ENCODE data around the gene ACE. TPM values are rescaled to one million over a fixed set of nuclear protein-coding genes. Genes with fewer than 3 reads are reported as not detected.

Gene ACE
- total RNA-seq, 3 donors from 2014 or later: 2.6 to 13.9 (median 9.1) TPM

GRCh38 chr17:63526861-63527260, 50.0 kb downstream of the ACE start:
- intact Hi-C loops (cut with DNase I; ENCODE audit: low total_unique reads): no loop called here
- peaks cover 0 to 5% of the 10 kb centered on the region in 2 donors for H3K27me3 ChIP-seq

GRCh38 chr17:63528183-63528582, 51.3 kb downstream of the ACE start:
- H3K4me3 ChIP-seq: no peak overlapping the region
- no peak for DNase-seq (ENCODE audit: low spot score in 2 of 2)
- intact Hi-C loops (cut with DNase I; ENCODE audit: low total_unique reads): no loop called here
- peaks cover 0 to 5% of the 10 kb centered on the region in 2 donors for H3K27me3 ChIP-seq
- TF ChIP-seq CTCF (IDR thresholded peaks at IDR 0.05) (no peak), POLR2A (IDR thresholded peaks at IDR 0.05) (no peak), POLR2AphosphoS5 (IDR thresholded peaks at IDR 0.05) (no peak)
- no peaks in the 10 kb centered on the region for H3K4me1 ChIP-seq
- no peaks in the 10 kb centered on the region for H3K9me3 ChIP-seq
- no peaks in the 10 kb centered on the region for H3K36me3 ChIP-seq
- H3K27ac ChIP-seq: no peak overlapping the region

More at GRCh38 chr17:63526861-63527260, 50.0 kb downstream of the ACE start:
- no peaks in the 10 kb centered on the region for H3K4me1 ChIP-seq
- H3K9me3 ChIP-seq: no peaks in the 10 kb centered on the region
- DNase-seq (ENCODE audit: low spot score in 2 of 2): no peak
- TF ChIP-seq POLR2AphosphoS5 (IDR thresholded peaks at IDR 0.05): no peak
- TF ChIP-seq POLR2A (IDR thresholded peaks at IDR 0.05): no peak
- TF ChIP-seq CTCF (IDR thresholded peaks at IDR 0.05): no peak
- H3K36me3 ChIP-seq: no peaks in the 10 kb centered on the region
- H3K27ac ChIP-seq: no peak overlapping the region
- no peak overlapping the region for H3K4me3 ChIP-seq

GRCh38 chr17:63529711-63530556, 53.1 kb downstream of the ACE start:
- Histone ChIP-seq H3K4me3 (no peak overlapping the region), H3K27ac (no peak overlapping the region), H3K9me3 (no peaks in the 10 kb centered on the region), H3K36me3 (no peaks in the 10 kb centered on the region), H3K4me1 (no peaks in the 10 kb centered on the region), H3K27me3 (no peaks in the 10 kb centered on the region)
- no peak for DNase-seq (ENCODE audit: low spot score in 2 of 2)
- TF ChIP-seq POLR2AphosphoS5 (IDR thresholded peaks at IDR 0.05) (no peak), POLR2A (IDR thresholded peaks at IDR 0.05) (no peak), CTCF (IDR thresholded peaks at IDR 0.05) (no peak)
- intact Hi-C loops (cut with DNase I; ENCODE audit: low total_unique reads): no loop called here

GRCh38 chr17:63530557-63531021, 53.7 kb downstream of the ACE start:
- H3K27me3 ChIP-seq: no peaks in the 10 kb centered on the region
- intact Hi-C loops (cut with DNase I; ENCODE audit: low total_unique reads): no loop called here
- no peaks in the 10 kb centered on the region for H3K36me3 ChIP-seq
- DNase-seq (ENCODE audit: low spot score in 2 of 2): no peak
- H3K4me1 ChIP-seq: no peaks in the 10 kb centered on the region
- no peaks in the 10 kb centered on the region for H3K9me3 ChIP-seq
- TF ChIP-seq POLR2A (IDR thresholded peaks at IDR 0.05) (no peak), POLR2AphosphoS5 (IDR thresholded peaks at IDR 0.05) (no peak), CTCF (IDR thresholded peaks at IDR 0.05) (no peak)
- H3K27ac ChIP-seq: no peak overlapping the region
- H3K4me3 ChIP-seq: no peak overlapping the region

Data from breast epithelium (tissue), 4 donors.